ENCODE measurements around the gene EPHX1. TPM values are rescaled to one million over a fixed set of nuclear protein-coding genes. Genes with fewer than 3 reads are reported as not detected.

EPHX1 gene
- total RNA-seq, 4 donors from 2014 or later = 59.0 to 136 (median 85.6) TPM

DNA sequence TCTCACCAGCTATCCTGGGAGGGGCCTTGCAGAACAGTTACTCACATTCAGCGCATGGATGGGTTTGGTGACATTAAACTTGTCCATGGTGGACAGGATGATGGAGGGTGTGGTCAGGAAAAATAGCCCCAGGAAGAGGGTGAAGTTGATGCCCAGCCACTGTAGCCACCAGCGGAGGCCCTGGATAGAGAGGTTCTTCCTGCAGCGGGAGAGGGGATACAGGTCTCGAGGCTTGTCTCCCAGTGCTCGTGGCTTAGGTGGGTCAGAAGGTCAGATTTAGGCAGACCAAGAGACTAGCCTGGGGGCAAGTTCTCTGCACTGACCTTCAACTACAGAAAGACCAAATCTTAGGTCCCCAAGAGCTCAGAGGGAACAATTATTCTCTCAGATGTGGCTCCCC is 49.2 kb downstream of the EPHX1 start:
- 96% methylated on average over 5 of the region's 5 CpGs for WGBS
- DNase-seq (ENCODE audit: extremely low spot score) = no peak
- Histone ChIP-seq H3K27me3 (no peaks in the 10 kb centered on the region), H3K4me3 (no peak overlapping the region), H3K4me1 (peaks cover 0 to 19% (median 17%) of the 10 kb centered on the region in 4 donors), H3K9me3 (no peaks in the 10 kb centered on the region), H3K36me3 (peaks cover 29 to 96% (median 83%) of the 10 kb centered on the region in 4 donors), H3K27ac (replicated peaks in 1 of 4) (no peak overlapping the region)
- no peak for TF ChIP-seq POLR2AphosphoS5 (IDR thresholded peaks at IDR 0.05)
- TF ChIP-seq POLR2A (IDR thresholded peaks at IDR 0.05; ENCODE audit: low read depth) = no peak
- TF ChIP-seq, protein P1, sequence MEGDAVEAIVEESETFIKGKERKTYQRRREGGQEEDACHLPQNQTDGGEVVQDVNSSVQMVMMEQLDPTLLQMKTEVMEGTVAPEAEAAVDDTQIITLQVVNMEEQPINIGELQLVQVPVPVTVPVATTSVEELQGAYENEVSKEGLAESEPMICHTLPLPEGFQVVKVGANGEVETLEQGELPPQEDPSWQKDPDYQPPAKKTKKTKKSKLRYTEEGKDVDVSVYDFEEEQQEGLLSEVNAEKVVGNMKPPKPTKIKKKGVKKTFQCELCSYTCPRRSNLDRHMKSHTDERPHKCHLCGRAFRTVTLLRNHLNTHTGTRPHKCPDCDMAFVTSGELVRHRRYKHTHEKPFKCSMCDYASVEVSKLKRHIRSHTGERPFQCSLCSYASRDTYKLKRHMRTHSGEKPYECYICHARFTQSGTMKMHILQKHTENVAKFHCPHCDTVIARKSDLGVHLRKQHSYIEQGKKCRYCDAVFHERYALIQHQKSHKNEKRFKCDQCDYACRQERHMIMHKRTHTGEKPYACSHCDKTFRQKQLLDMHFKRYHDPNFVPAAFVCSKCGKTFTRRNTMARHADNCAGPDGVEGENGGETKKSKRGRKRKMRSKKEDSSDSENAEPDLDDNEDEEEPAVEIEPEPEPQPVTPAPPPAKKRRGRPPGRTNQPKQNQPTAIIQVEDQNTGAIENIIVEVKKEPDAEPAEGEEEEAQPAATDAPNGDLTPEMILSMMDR (IDR thresholded peaks at IDR 0.05) = no peak
- intact Hi-C loops (cut with DNase I) = no loop called here

DNA sequence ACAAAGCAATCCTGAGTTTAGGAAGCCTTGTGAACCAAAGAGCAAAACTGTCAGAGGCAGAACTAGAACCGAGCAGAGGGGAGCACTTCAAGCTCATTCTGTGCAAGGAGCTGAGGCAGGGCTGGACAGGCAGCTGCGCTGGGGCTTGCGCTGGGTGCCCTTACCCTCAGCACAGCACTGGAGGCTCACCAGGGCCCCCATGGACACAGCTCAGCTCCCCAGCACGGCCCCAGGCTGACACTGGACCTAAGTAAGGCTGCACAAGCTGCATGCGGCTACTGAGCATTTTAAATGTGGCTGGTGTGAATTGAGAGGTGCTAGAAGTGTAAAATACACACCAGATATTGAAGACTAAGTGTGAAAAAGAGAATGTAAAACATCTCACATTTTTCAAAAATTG is 50.2 kb downstream of the EPHX1 start:
- Histone ChIP-seq H3K4me1 (peaks cover 0 to 25% (median 21%) of the 10 kb centered on the region in 4 donors), H3K27me3 (no peaks in the 10 kb centered on the region), H3K9me3 (no peaks in the 10 kb centered on the region), H3K4me3 (no peak overlapping the region), H3K36me3 (peaks cover 25 to 96% (median 80%) of the 10 kb centered on the region in 4 donors), H3K27ac (replicated peaks in 1 of 4) (no peak overlapping the region)
- 92% methylated on average over 5 of the region's 5 CpGs for WGBS
- intact Hi-C loops (cut with DNase I) = no loop called here
- DNase-seq (ENCODE audit: extremely low spot score) = no peak
- no peak for TF ChIP-seq POLR2AphosphoS5 (IDR thresholded peaks at IDR 0.05)
- TF ChIP-seq POLR2A (IDR thresholded peaks at IDR 0.05; ENCODE audit: low read depth) = no peak
- TF ChIP-seq, protein P1 (IDR thresholded peaks at IDR 0.05) = no peak
- TF ChIP-seq EP300 (IDR thresholded peaks at IDR 0.05) = no peak

DNA sequence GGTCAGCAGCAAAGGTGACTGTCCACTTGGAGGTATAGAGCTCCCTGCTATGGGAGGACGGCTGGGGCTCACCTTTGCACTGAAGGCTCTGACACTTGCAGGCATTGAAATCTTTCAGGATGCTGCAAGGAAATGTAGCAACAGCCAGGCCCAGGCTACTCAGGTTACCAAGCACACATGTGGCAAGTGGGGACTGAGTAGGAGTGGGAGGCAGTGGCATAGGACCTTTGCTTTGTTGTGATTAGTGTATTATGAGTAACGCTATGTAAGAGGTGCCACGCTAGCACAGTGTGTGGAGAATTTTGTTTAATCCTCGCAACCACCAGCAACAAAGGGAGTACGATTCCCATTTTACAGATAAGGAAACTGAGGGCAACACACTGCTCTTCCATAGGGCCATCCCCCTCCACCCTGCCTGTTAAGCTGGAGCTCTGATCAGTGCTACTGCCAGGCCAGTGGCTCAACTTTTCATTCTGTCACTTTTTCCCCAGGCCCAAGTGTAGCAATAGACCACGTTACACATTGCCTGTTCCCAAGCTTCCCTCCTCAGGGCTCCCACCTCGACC is 51.0 kb downstream of the EPHX1 start:
- H3K4me3 ChIP-seq = no peak overlapping the region
- H3K36me3 ChIP-seq = peaks cover 24 to 96% (median 79%) of the 10 kb centered on the region in 4 donors
- intact Hi-C loops (cut with DNase I) = no loop called here
- no peak for TF ChIP-seq POLR2AphosphoS5 (IDR thresholded peaks at IDR 0.05)
- TF ChIP-seq, protein P1 (IDR thresholded peaks at IDR 0.05) = no peak
- TF ChIP-seq EP300 (IDR thresholded peaks at IDR 0.05) = no peak
- no peak for TF ChIP-seq POLR2A (IDR thresholded peaks at IDR 0.05; ENCODE audit: low read depth)
- H3K27ac ChIP-seq (replicated peaks in 1 of 4) = no peak overlapping the region
- no peaks in the 10 kb centered on the region for H3K9me3 ChIP-seq
- no peaks in the 10 kb centered on the region for H3K27me3 ChIP-seq
- 91% methylated on average over 7 of the region's 7 CpGs for WGBS
- no peak for DNase-seq (ENCODE audit: extremely low spot score)
- peaks cover 0 to 25% (median 22%) of the 10 kb centered on the region in 4 donors for H3K4me1 ChIP-seq

DNA sequence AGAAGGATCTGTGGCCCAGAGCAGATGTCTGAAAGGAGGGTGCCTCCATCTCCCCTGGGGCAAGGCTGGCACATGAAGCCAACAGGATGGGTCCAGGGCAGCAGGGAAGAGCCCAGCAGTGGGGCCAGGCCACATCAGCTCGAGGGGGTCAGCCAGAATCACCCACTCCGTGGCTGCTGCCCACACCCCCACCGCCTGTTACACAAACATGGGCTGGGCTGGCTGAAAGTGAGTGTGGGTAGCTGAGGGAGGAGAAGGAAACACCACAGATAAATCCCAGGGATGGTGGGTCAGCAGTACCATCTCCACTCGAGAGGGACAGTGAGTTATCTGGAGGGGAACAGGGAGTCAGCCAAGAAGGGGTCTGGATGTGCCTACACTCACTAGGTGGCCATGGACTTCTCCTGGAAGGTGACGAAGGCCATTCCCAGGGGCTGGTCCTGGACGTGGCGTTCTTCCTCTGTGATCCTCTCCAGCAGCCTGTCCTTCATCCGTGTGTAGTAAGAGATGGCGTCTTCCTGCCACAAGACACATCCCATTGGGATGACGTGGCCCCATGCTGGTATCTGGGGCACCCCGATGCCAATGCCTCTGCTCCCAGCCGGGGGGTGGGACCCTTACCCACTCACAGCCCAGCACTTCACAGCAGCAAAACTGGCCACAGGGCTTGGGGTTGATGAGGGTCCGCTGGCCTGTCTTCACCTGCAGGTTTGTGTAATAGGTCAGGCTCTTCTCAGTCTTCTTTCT is 52.1 kb downstream of the EPHX1 start:
- Histone ChIP-seq H3K27ac (replicated peaks in 1 of 4) (peak overlapping the region in 1 of 4 donors; percentile 78), H3K36me3 (peaks cover 26 to 96% (median 80%) of the 10 kb centered on the region in 4 donors), H3K27me3 (no peaks in the 10 kb centered on the region), H3K4me1 (peaks cover 0 to 33% (median 27%) of the 10 kb centered on the region in 4 donors), H3K4me3 (no peak overlapping the region), H3K9me3 (no peaks in the 10 kb centered on the region)
- TF ChIP-seq POLR2A (IDR thresholded peaks at IDR 0.05; ENCODE audit: low read depth) = no peak
- TF ChIP-seq, protein P1 (IDR thresholded peaks at IDR 0.05) = no peak
- TF ChIP-seq POLR2AphosphoS5 (IDR thresholded peaks at IDR 0.05) = no peak
- no peak for TF ChIP-seq EP300 (IDR thresholded peaks at IDR 0.05)
- 95% methylated on average over 7 of the region's 13 CpGs for WGBS
- no peak for DNase-seq (ENCODE audit: extremely low spot score)
- intact Hi-C loops (cut with DNase I) = no loop called here
